ENCODE results near the gene SUCLG2. TPM values are rescaled to one million over a fixed set of nuclear protein-coding genes. Genes with fewer than 3 reads are reported as not detected.

The SUCLG2 gene
- polyA plus RNA-seq, 1 donor (not counting 4 experiments of a cell fraction or from before 2014, with no cell fraction given), result 26.7 TPM

DNA sequence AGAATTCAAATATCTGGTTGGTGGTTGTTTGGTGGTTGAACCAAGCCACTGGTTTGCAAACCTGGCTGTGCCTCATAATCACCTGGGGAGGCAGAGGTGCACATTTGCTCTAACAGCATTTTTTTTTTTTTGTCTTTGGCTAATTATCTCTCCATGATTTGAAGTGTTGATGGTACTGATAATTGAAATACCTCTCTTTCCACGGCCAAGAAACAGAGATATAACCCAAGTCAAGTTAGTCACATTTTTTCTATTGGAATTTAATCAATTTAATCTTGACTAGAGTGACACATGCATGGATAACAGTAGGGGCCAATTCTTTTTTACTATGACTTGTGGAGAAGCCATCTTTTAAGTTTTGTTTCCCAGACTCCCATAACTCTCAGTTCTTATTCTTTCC, 37.5 kb upstream of the SUCLG2 start:
- no peak overlapping the region for H3K27ac ChIP-seq (ENCODE audit: control insufficient read depth, insufficient read depth, low read length)
- no peak for FAIRE-seq
- DNase-seq (ENCODE audit: low read depth, low spot score), result no peak
- H3K27me3 ChIP-seq (ENCODE audit: control insufficient read depth, extremely low read depth, insufficient read depth, low read length), result no peaks in the 10 kb centered on the region
- no peak overlapping the region for H2AFZ ChIP-seq (ENCODE audit: control insufficient read depth, low read length)
- dilution Hi-C loops (cut with MboI; ENCODE audit: extremely low pct_ligation_motif_present, low sequenced_read_pairs), result no loop called here
- no peaks in the 10 kb centered on the region for H3K36me3 ChIP-seq (ENCODE audit: control insufficient read depth in 2 of 2, extremely low read depth in 1 of 2, insufficient read depth in 2 of 2, low read length in 2 of 2)
- H3K4me3 ChIP-seq (ENCODE audit: control insufficient read depth in 2 of 3, extremely low read depth in 1 of 3, insufficient read depth in 2 of 3, low read depth in 1 of 3, low read length in 3 of 3), result no peak overlapping the region
- TF ChIP-seq EZH2 (IDR thresholded peaks at IDR 0.05; ENCODE audit: low read length), result no peak
- TF ChIP-seq, protein P1, sequence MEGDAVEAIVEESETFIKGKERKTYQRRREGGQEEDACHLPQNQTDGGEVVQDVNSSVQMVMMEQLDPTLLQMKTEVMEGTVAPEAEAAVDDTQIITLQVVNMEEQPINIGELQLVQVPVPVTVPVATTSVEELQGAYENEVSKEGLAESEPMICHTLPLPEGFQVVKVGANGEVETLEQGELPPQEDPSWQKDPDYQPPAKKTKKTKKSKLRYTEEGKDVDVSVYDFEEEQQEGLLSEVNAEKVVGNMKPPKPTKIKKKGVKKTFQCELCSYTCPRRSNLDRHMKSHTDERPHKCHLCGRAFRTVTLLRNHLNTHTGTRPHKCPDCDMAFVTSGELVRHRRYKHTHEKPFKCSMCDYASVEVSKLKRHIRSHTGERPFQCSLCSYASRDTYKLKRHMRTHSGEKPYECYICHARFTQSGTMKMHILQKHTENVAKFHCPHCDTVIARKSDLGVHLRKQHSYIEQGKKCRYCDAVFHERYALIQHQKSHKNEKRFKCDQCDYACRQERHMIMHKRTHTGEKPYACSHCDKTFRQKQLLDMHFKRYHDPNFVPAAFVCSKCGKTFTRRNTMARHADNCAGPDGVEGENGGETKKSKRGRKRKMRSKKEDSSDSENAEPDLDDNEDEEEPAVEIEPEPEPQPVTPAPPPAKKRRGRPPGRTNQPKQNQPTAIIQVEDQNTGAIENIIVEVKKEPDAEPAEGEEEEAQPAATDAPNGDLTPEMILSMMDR (optimal IDR thresholded peaks at IDR 0.05 in 1 of 3, IDR thresholded peaks at IDR 0.05 in 1 of 3, conservative IDR thresholded peaks at IDR 0.05 in 1 of 3; ENCODE audit: extremely low read depth in 1 of 3, insufficient read depth in 2 of 3, low read length in 3 of 3), result no peak
- no peaks in the 10 kb centered on the region for H4K20me1 ChIP-seq (ENCODE audit: control insufficient read depth, extremely low read depth, insufficient read depth, low read length)
- H3K79me2 ChIP-seq (ENCODE audit: control insufficient read depth, insufficient read depth, low read length), result no peaks in the 10 kb centered on the region
- no peak overlapping the region for H3K4me2 ChIP-seq (ENCODE audit: control insufficient read depth, extremely low read depth, insufficient read depth, low read depth, low read length)
- no peaks in the 10 kb centered on the region for H3K9me1 ChIP-seq (ENCODE audit: control insufficient read depth, extremely low read depth, insufficient read depth, low read length)
- H3K9ac ChIP-seq (ENCODE audit: control insufficient read depth, extremely low read depth, insufficient read depth, low read length), result no peak overlapping the region
- no peaks in the 10 kb centered on the region for H3K4me1 ChIP-seq (ENCODE audit: control insufficient read depth, extremely low read depth, insufficient read depth, low read length)
- no peaks in the 10 kb centered on the region for H3K9me3 ChIP-seq (ENCODE audit: control insufficient read depth, low read depth, low read length)

DNA sequence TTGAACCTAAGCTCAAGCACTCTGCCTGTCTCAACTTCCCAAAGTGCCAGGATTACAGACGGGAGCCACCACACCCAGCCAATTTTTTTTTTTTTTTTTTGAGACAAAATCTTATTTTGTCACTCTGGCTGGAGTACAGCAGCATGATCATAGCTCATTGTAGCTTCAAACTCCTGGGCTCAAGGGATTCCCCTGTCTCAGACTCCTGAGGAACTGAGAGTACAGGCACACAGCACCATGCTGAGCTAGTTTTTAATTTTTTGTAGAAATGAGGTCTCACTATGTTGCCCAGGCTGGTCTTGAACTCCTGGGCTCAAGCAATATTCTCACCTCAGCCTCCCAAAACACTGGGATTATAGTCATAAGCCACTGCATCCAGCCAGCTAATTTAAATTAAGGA, 36.8 kb upstream of the SUCLG2 start:
- Histone ChIP-seq H4K20me1 (ENCODE audit: control insufficient read depth, extremely low read depth, insufficient read depth, low read length) (no peaks in the 10 kb centered on the region), H3K27me3 (ENCODE audit: control insufficient read depth, extremely low read depth, insufficient read depth, low read length) (no peaks in the 10 kb centered on the region), H3K27ac (ENCODE audit: control insufficient read depth, insufficient read depth, low read length) (no peak overlapping the region), H3K36me3 (ENCODE audit: control insufficient read depth in 2 of 2, extremely low read depth in 1 of 2, insufficient read depth in 2 of 2, low read length in 2 of 2) (no peaks in the 10 kb centered on the region), H3K4me3 (ENCODE audit: control insufficient read depth in 2 of 3, extremely low read depth in 1 of 3, insufficient read depth in 2 of 3, low read depth in 1 of 3, low read length in 3 of 3) (no peak overlapping the region), H3K4me2 (ENCODE audit: control insufficient read depth, extremely low read depth, insufficient read depth, low read depth, low read length) (no peak overlapping the region), H3K4me1 (ENCODE audit: control insufficient read depth, extremely low read depth, insufficient read depth, low read length) (no peaks in the 10 kb centered on the region), H2AFZ (ENCODE audit: control insufficient read depth, low read length) (no peak overlapping the region), H3K9me3 (ENCODE audit: control insufficient read depth, low read depth, low read length) (no peaks in the 10 kb centered on the region), H3K79me2 (ENCODE audit: control insufficient read depth, insufficient read depth, low read length) (no peaks in the 10 kb centered on the region), H3K9ac (ENCODE audit: control insufficient read depth, extremely low read depth, insufficient read depth, low read length) (no peak overlapping the region), H3K9me1 (ENCODE audit: control insufficient read depth, extremely low read depth, insufficient read depth, low read length) (no peaks in the 10 kb centered on the region)
- no peak for DNase-seq (ENCODE audit: low read depth, low spot score)
- FAIRE-seq, result no peak
- TF ChIP-seq, protein P1 (optimal IDR thresholded peaks at IDR 0.05 in 1 of 3, IDR thresholded peaks at IDR 0.05 in 1 of 3, conservative IDR thresholded peaks at IDR 0.05 in 1 of 3; ENCODE audit: extremely low read depth in 1 of 3, insufficient read depth in 2 of 3, low read length in 3 of 3), result no peak
- no peak for TF ChIP-seq EZH2 (IDR thresholded peaks at IDR 0.05; ENCODE audit: low read length)
- dilution Hi-C loops (cut with MboI; ENCODE audit: extremely low pct_ligation_motif_present, low sequenced_read_pairs), result no loop called here
